ENCODE data around the gene PFN4. TPM values are rescaled to one million over a fixed set of nuclear protein-coding genes. Genes with fewer than 3 reads are reported as not detected.
A peak's percentile ranks its signal among the peaks of the same experiment; 100 is the strongest.

The PFN4 gene
- total RNA-seq, 1 experiment from 2014 or later, result not detected

- peaks cover 21% of the 10 kb centered on the region for H3K4me1 Mint-ChIP-seq
- H3K27me3 Mint-ChIP-seq (ENCODE audit: low read depth), result no peaks in the 10 kb centered on the region
- POLR2A ChIA-PET, result interaction anchor here (0.5 to 2.1 kb wide), 10 partner anchors 8 to 734 kb away, joined by 3 to 29 read pairs (median 4); partner anchors contain the start of genes ATAD2B, TP53I3 and WDCP
- peak within 1 kb of the TSS; percentile 96 for H3K4me3 Mint-ChIP-seq
- peaks cover 39% of the 10 kb centered on the region for H3K36me3 Mint-ChIP-seq
- no peaks in the 10 kb centered on the region for H3K9me3 Mint-ChIP-seq
- CTCF ChIA-PET, result interaction anchor here (0.7 to 1.9 kb wide), 17 partner anchors 8 to 452 kb away, joined by 3 to 22 read pairs (median 5); partner anchors contain the start of genes ATAD2B, PFN4, TP53I3 and WDCP
- peak; percentile 87 for ATAC-seq
- peak within 1 kb of the TSS; percentile 99 for H3K27ac Mint-ChIP-seq
- peak; percentile 100 for DNase-seq (ENCODE audit: low spot score)
- no peak for TF ChIP-seq TCF7 (CRISPR knock-in tag; IDR thresholded peaks at IDR 0.05; ENCODE audit: low read depth)
- TF ChIP-seq, protein P1, sequence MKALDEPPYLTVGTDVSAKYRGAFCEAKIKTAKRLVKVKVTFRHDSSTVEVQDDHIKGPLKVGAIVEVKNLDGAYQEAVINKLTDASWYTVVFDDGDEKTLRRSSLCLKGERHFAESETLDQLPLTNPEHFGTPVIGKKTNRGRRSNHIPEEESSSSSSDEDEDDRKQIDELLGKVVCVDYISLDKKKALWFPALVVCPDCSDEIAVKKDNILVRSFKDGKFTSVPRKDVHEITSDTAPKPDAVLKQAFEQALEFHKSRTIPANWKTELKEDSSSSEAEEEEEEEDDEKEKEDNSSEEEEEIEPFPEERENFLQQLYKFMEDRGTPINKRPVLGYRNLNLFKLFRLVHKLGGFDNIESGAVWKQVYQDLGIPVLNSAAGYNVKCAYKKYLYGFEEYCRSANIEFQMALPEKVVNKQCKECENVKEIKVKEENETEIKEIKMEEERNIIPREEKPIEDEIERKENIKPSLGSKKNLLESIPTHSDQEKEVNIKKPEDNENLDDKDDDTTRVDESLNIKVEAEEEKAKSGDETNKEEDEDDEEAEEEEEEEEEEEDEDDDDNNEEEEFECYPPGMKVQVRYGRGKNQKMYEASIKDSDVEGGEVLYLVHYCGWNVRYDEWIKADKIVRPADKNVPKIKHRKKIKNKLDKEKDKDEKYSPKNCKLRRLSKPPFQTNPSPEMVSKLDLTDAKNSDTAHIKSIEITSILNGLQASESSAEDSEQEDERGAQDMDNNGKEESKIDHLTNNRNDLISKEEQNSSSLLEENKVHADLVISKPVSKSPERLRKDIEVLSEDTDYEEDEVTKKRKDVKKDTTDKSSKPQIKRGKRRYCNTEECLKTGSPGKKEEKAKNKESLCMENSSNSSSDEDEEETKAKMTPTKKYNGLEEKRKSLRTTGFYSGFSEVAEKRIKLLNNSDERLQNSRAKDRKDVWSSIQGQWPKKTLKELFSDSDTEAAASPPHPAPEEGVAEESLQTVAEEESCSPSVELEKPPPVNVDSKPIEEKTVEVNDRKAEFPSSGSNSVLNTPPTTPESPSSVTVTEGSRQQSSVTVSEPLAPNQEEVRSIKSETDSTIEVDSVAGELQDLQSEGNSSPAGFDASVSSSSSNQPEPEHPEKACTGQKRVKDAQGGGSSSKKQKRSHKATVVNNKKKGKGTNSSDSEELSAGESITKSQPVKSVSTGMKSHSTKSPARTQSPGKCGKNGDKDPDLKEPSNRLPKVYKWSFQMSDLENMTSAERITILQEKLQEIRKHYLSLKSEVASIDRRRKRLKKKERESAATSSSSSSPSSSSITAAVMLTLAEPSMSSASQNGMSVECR (CRISPR knock-in tag; IDR thresholded peaks at IDR 0.05; ENCODE audit: borderline replicate concordance), result peak; percentile 90
- TF ChIP-seq ZNF396 (CRISPR knock-in tag; IDR thresholded peaks at IDR 0.05; ENCODE audit: borderline replicate concordance), result no peak
- TF ChIP-seq, protein P2, sequence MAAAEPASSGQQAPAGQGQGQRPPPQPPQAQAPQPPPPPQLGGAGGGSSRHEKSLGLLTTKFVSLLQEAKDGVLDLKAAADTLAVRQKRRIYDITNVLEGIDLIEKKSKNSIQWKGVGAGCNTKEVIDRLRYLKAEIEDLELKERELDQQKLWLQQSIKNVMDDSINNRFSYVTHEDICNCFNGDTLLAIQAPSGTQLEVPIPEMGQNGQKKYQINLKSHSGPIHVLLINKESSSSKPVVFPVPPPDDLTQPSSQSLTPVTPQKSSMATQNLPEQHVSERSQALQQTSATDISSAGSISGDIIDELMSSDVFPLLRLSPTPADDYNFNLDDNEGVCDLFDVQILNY (CRISPR knock-in tag; IDR thresholded peaks at IDR 0.05), result peak; percentile 48; the same call in 1 of the 2 replicates
- no peak for TF ChIP-seq IRF2 (CRISPR knock-in tag; IDR thresholded peaks at IDR 0.05; ENCODE audit: borderline replicate concordance, low read depth)
- no peak for TF ChIP-seq ZNF425 (CRISPR knock-in tag; conservative IDR thresholded peaks at IDR 0.05)
- peak; percentile 60; the same call in 1 of the 2 replicates for TF ChIP-seq FOXP1 (CRISPR knock-in tag; IDR thresholded peaks at IDR 0.05; ENCODE audit: borderline replicate concordance)
- no peak for TF ChIP-seq SOX15 (CRISPR knock-in tag; IDR thresholded peaks at IDR 0.05)
- peak; percentile 86 for TF ChIP-seq ETV6 (CRISPR knock-in tag; IDR thresholded peaks at IDR 0.05)
- no peak for TF ChIP-seq GTF2I (CRISPR knock-in tag; conservative IDR thresholded peaks at IDR 0.05)
- TF ChIP-seq, protein P3, sequence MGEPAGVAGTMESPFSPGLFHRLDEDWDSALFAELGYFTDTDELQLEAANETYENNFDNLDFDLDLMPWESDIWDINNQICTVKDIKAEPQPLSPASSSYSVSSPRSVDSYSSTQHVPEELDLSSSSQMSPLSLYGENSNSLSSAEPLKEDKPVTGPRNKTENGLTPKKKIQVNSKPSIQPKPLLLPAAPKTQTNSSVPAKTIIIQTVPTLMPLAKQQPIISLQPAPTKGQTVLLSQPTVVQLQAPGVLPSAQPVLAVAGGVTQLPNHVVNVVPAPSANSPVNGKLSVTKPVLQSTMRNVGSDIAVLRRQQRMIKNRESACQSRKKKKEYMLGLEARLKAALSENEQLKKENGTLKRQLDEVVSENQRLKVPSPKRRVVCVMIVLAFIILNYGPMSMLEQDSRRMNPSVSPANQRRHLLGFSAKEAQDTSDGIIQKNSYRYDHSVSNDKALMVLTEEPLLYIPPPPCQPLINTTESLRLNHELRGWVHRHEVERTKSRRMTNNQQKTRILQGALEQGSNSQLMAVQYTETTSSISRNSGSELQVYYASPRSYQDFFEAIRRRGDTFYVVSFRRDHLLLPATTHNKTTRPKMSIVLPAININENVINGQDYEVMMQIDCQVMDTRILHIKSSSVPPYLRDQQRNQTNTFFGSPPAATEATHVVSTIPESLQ (CRISPR knock-in tag; IDR thresholded peaks at IDR 0.05), result no peak
- TF ChIP-seq ZNF423 (CRISPR knock-in tag; IDR thresholded peaks at IDR 0.05), result no peak
- TF ChIP-seq CREB1 (CRISPR knock-in tag; IDR thresholded peaks at IDR 0.05), result peak; percentile 85
- TF ChIP-seq FOXJ3 (CRISPR knock-in tag; IDR thresholded peaks at IDR 0.05; ENCODE audit: borderline replicate concordance), result no peak
- peak; percentile 94 for TF ChIP-seq SP1 (CRISPR knock-in tag; conservative IDR thresholded peaks at IDR 0.05)
- no peak for TF ChIP-seq NR3C1 (CRISPR knock-in tag; conservative IDR thresholded peaks at IDR 0.05; ENCODE audit: low read depth)
- TF ChIP-seq, protein P4, sequence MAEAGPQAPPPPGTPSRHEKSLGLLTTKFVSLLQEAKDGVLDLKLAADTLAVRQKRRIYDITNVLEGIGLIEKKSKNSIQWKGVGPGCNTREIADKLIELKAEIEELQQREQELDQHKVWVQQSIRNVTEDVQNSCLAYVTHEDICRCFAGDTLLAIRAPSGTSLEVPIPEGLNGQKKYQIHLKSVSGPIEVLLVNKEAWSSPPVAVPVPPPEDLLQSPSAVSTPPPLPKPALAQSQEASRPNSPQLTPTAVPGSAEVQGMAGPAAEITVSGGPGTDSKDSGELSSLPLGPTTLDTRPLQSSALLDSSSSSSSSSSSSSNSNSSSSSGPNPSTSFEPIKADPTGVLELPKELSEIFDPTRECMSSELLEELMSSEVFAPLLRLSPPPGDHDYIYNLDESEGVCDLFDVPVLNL (CRISPR knock-in tag; IDR thresholded peaks at IDR 0.05; ENCODE audit: borderline replicate concordance, low read depth), result no peak
- TF ChIP-seq ZBTB21 (CRISPR knock-in tag; IDR thresholded peaks at IDR 0.05; ENCODE audit: borderline replicate concordance), result 0 out of 2 replicates have a peak, but pooled peaks have one; percentile 29
- no peak; the same call in 1 of the 2 replicates for TF ChIP-seq NR2C2 (CRISPR knock-in tag; IDR thresholded peaks at IDR 0.05)
- no peak for TF ChIP-seq STAT6 (CRISPR knock-in tag; conservative IDR thresholded peaks at IDR 0.05; ENCODE audit: low read depth)
- no peak for TF ChIP-seq OVOL2 (CRISPR knock-in tag; IDR thresholded peaks at IDR 0.05; ENCODE audit: borderline replicate concordance)
Measured at GRCh38 chr2:24075915-24076848, 47.0 kb downstream of the PFN4 start, which contains the start of gene SF3B6. SF3B6 (minus strand) TSS chr2:24076326; CDS start chr2:24076229, 97 bp downstream.
